Keratinocyte (primary cell): ENCODE results near the gene DNMT3A.

ENCODE experiments used
- EZH2 ChIP-seq: IDR thresholded peaks from one replicate; pipeline ENCODE4 v1.6.1; 2012; ENCODE audit warnings: inconsistent platforms, mild to moderate bottlenecking, low read length, moderate library complexity
- TF ChIP-seq, protein P1 (sequence below), 3 experiments: IDR thresholded peaks in 1 of 3; conservative IDR thresholded peaks in 1 of 3; optimal IDR thresholded peaks in 1 of 3; 2 replicates in 2 of 3; 3 replicates in 1 of 3; pipeline versions ENCODE3 to v1.5.1; 2011; ENCODE audit warnings: low read length in 3 of 3, mild to moderate bottlenecking in 3 of 3, moderate library complexity in 2 of 3, control low read depth in 1 of 3, inconsistent platforms in 1 of 3; ENCODE audit not compliant: insufficient read depth in 2 of 3; ENCODE audit errors: extremely low read depth in 1 of 3

DNA sequence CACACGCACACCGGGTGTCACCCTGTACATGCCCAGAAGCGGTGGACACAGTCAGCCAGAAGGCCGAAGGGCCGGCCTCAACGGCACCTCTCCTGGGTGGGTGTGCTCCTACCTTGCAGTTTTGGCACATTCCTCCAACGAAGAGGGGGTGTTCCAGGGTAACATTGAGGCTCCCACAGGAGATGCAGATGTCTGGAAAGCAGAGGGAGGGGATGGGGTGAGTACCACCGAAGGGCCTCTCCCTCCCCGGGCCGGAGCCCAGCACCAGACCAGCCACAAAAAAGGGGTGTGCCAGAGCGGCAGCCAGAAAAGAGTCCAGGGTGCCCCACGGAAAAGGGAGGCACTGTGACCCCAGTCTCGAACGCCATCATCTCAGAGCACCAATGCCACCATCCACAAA lies 96.6 kb downstream of the DNMT3A start:
- TF ChIP-seq, protein P1, sequence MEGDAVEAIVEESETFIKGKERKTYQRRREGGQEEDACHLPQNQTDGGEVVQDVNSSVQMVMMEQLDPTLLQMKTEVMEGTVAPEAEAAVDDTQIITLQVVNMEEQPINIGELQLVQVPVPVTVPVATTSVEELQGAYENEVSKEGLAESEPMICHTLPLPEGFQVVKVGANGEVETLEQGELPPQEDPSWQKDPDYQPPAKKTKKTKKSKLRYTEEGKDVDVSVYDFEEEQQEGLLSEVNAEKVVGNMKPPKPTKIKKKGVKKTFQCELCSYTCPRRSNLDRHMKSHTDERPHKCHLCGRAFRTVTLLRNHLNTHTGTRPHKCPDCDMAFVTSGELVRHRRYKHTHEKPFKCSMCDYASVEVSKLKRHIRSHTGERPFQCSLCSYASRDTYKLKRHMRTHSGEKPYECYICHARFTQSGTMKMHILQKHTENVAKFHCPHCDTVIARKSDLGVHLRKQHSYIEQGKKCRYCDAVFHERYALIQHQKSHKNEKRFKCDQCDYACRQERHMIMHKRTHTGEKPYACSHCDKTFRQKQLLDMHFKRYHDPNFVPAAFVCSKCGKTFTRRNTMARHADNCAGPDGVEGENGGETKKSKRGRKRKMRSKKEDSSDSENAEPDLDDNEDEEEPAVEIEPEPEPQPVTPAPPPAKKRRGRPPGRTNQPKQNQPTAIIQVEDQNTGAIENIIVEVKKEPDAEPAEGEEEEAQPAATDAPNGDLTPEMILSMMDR (optimal IDR thresholded peaks at IDR 0.05 in 1 of 3, IDR thresholded peaks at IDR 0.05 in 1 of 3, conservative IDR thresholded peaks at IDR 0.05 in 1 of 3; ENCODE audit: extremely low read depth in 1 of 3, insufficient read depth in 2 of 3, low read length in 3 of 3): no peak
- TF ChIP-seq EZH2: no peak
